ENCODE results near the gene PHKA2. TPM values are rescaled to one million over a fixed set of nuclear protein-coding genes. Genes with fewer than 3 reads are reported as not detected.
A peak's percentile ranks its signal among the peaks of the same experiment; 100 is the strongest.

PHKA2 gene
- total and polyA plus RNA-seq, 2 of the 4 experiments (the other 2 are of a cell fraction), result 10.0 to 21.5 TPM

DNA sequence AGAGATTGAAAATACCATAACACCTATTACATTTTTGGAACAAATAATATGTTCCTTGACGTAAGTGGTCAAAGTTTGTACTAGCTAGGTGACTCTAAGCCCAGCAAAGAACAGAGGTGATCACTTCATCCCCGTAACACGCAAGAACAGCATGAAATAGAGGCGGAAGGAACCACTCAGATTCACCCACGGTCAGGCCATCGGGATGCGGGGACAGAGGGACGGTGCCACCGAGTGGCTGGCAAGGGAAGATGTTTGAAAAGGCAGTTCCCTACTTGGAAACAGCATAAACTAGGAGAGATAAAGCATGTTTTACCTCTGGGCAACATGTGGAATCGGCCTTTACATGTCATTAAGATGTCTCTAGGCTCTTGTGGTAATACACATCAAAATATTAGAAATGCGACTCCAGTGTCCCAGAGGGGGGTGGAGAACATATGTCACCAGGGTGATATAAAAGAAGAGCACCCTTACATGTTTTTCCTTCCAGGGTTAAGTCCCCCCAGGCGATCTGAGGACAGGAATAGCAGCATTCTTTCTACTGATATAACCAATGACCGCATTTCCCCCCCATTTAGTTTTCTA lies 84.0 kb downstream of the PHKA2 start:
- Histone ChIP-seq H2BK15ac (ENCODE audit: low read depth, low read length) (no peak overlapping the region), H4K5ac (ENCODE audit: low read depth, low read length) (no peak overlapping the region), H3K23ac (ENCODE audit: low read depth, low read length) (no peak overlapping the region), H2AK9ac (replicated peaks; ENCODE audit: low read depth, low read length, poor library complexity) (no peak overlapping the region), H2AK5ac (ENCODE audit: low read depth, low read length) (no peak overlapping the region), H2BK120ac (ENCODE audit: low read depth, low read length) (no peak overlapping the region), H3K4me1 (ENCODE audit: control insufficient read depth, insufficient read depth, low read length) (no peaks in the 10 kb centered on the region), H3K27me3 (ENCODE audit: control insufficient read depth, insufficient read depth, low read length) (no peaks in the 10 kb centered on the region), H3K36me3 (ENCODE audit: control insufficient read depth, insufficient read depth, low read length) (no peaks in the 10 kb centered on the region), H2BK5ac (ENCODE audit: low read depth, low read length, poor library complexity, severe bottlenecking) (no peak overlapping the region), H4K91ac (ENCODE audit: insufficient read depth, low read depth, low read length) (no peak overlapping the region), H4K8ac (ENCODE audit: low read depth in 2 of 2, low read length in 2 of 2) (no peak overlapping the region), H3K79me1 (ENCODE audit: low read depth in 1 of 2, low read length in 2 of 2) (no peaks in the 10 kb centered on the region), H3K27ac (ENCODE audit: insufficient read depth, low read length) (no peak overlapping the region), H2AFZ (replicated peaks; ENCODE audit: low read length, poor library complexity) (no peak overlapping the region), H3K9ac (ENCODE audit: low read depth, low read length) (no peak overlapping the region), H3K4ac (ENCODE audit: low read depth, low read length) (no peak overlapping the region), H3K9me1 (ENCODE audit: insufficient read depth, low read length) (no peaks in the 10 kb centered on the region), H4K20me1 (ENCODE audit: insufficient read depth, low read length) (no peaks in the 10 kb centered on the region), H2BK20ac (ENCODE audit: low read depth, low read length) (no peak overlapping the region), H3K14ac (replicated peaks; ENCODE audit: low read depth, low read length) (no peak overlapping the region), H3K4me3 (ENCODE audit: insufficient read depth, low read depth, low read length) (no peak overlapping the region), H3K4me2 (ENCODE audit: low read depth, low read length) (no peak overlapping the region), H3K18ac (ENCODE audit: low read depth, low read length) (no peak overlapping the region), H3K9me3 (ENCODE audit: control insufficient read depth, insufficient read depth, low read length) (no peaks in the 10 kb centered on the region), H3K56ac (ENCODE audit: extremely low read depth, insufficient read depth, low read length) (no peak overlapping the region)
- 80% methylated on average over 1 of the region's 13 CpGs; no CpG with 5 or more reads in 1 of the 2 experiments for WGBS, 2 experiments (ENCODE audit: extremely low coverage in 2 of 2, insufficient read length in 1 of 2)
- intact Hi-C loops (cut with micrococcal nuclease) (no loop called here), dilution Hi-C loops (cut with HindIII; ENCODE audit: low sequenced_read_pairs, unreplicated experiment) (no loop called here), in situ Hi-C loops (cut with MboI; ENCODE audit: low sequenced_read_pairs) (loop anchor here (10.0 kb wide), 1 partner anchor 505 kb away; no protein-coding TSS in a partner anchor)
- ChIA-PET CTCF (no interaction called here), POLR2A (ENCODE audit: unreplicated experiment) (no interaction called here)
- DNase-seq (no peak), ATAC-seq (ENCODE audit: low read depth) (no peak)
- no TSS peak for BruUV-seq (replicated peaks)
- TF ChIP-seq SMC3 (IDR thresholded peaks at IDR 0.05; ENCODE audit: low read depth, low read length) (0 out of 2 replicates have a peak, but pooled peaks have one; percentile 21), CEBPB (IDR thresholded peaks at IDR 0.05; ENCODE audit: low read depth, low read length) (no peak), RAD21 (IDR thresholded peaks at IDR 0.05; ENCODE audit: low read length) (peak; percentile 44), ELK1 (IDR thresholded peaks at IDR 0.05; ENCODE audit: borderline replicate concordance, low read depth, low read length) (no peak), NFE2L2 (IDR thresholded peaks at IDR 0.05; ENCODE audit: low read depth, low read length) (no peak), FOS (IDR thresholded peaks at IDR 0.05; ENCODE audit: low read depth, low read length) (no peak), CTCF (conservative IDR thresholded peaks at IDR 0.05; ENCODE audit: low read depth, low read length) (peak; percentile 29), POLR2A (IDR thresholded peaks at IDR 0.05; ENCODE audit: low read depth, low read length) (no peak), RCOR1 (IDR thresholded peaks at IDR 0.05; ENCODE audit: insufficient replicate concordance, low read length) (no peak), USF2 (IDR thresholded peaks at IDR 0.05; ENCODE audit: low read depth, low read length) (no peak), CHD1 (IDR thresholded peaks at IDR 0.05; ENCODE audit: low read depth, low read length) (no peak), MAFK (IDR thresholded peaks at IDR 0.05; ENCODE audit: low read depth, low read length) (no peak), RFX5 (IDR thresholded peaks at IDR 0.05; ENCODE audit: low read depth, low read length) (no peak), MAZ (IDR thresholded peaks at IDR 0.05; ENCODE audit: borderline replicate concordance, low read depth, low read length) (no peak), BHLHE40 (IDR thresholded peaks at IDR 0.05; ENCODE audit: low read depth, low read length) (no peak)
